Breast epithelium (tissue), 4 donors: Measurements from ENCODE around the gene CPT1C. TPM values are rescaled to one million over a fixed set of nuclear protein-coding genes. Genes with fewer than 3 reads are reported as not detected.
A peak's percentile ranks its signal among the peaks of the same experiment; 100 is the strongest.

Experiments
- DNase-seq, 2 donors: peaks; one replicate each; pipeline ENCODE4 v3.0.0-alpha.2; 2019; ENCODE audit warnings: low spot score in 2 of 2
- H3K27ac ChIP-seq, 2 donors: fragments of 200-600 bp; sonication (generic) in 1 of 2; one replicate each; pipeline ENCODE4 v1.5.1; 2016 to 2019; ENCODE audit warnings: mild to moderate bottlenecking in 1 of 2
- H3K27me3 ChIP-seq, 2 donors: fragments of 200-600 bp; sonication (generic) in 1 of 2; one replicate each; pipeline versions ENCODE4 v1.5.1 to v1.6.0; 2017 to 2019; ENCODE audit warnings: control low read depth in 1 of 2, mild to moderate bottlenecking in 1 of 2
- H3K36me3 ChIP-seq: fragments of 200-600 bp; one replicate; pipeline ENCODE4 v1.5.1; 2019
- H3K4me1 ChIP-seq, 2 donors: fragments of 200-600 bp; sonication (generic); one replicate each; pipeline ENCODE4 v1.5.1; 2016 to 2019; ENCODE audit warnings: control low read depth in 1 of 2
- H3K4me3 ChIP-seq, 3 donors: fragments of 200-600 bp; sonication (generic); 1 replicate in 2 of 3; 2 replicates in 1 of 3; pipeline ENCODE4 v1.5.1; 2016 to 2019; ENCODE audit warnings: mild to moderate bottlenecking in 3 of 3, moderate library complexity in 2 of 3
- H3K9me3 ChIP-seq, 2 donors: fragments of 200-600 bp; sonication (generic) in 1 of 2; one replicate each; pipeline ENCODE4 v1.5.1; 2016 to 2019; ENCODE audit warnings: control low read depth in 1 of 2
- CTCF ChIP-seq, 3 donors: fragments of 450-650 bp; IDR thresholded peaks; one replicate each; pipeline ENCODE4 v1.5.1; 2016 to 2017; ENCODE audit warnings: antibody characterized with exemption in 3 of 3, mild to moderate bottlenecking in 3 of 3, moderate library complexity in 3 of 3
- POLR2A ChIP-seq: fragments of 450-650 bp; IDR thresholded peaks from one replicate; pipeline ENCODE4 v1.6.1; 2016; ENCODE audit warnings: antibody characterized with exemption, mild to moderate bottlenecking, moderate library complexity
- POLR2AphosphoS5 ChIP-seq, 3 donors: sonication (generic); formaldehyde crosslinking; IDR thresholded peaks; one replicate each; pipeline ENCODE4 v1.6.1; 2017; ENCODE audit warnings: antibody characterized with exemption in 3 of 3
- intact Hi-C: fragments of 100-400 bp; cut with DNase I; formaldehyde crosslinking; loops from one replicate; pipeline ENCODE4 v1.15.1; 2023; ENCODE audit warnings: low total_unique reads
- total RNA-seq, 3 donors: library from RNA; depleted of rRNA; stranded (reverse); fragments of >200 nt; gene quantifications; one replicate each; pipeline ENCODE4 v1.1.0, GENCODE V29; 2016

Gene CPT1C
- total RNA-seq, 3 donors from 2014 or later, result 0.80 to 14.4 (median 2.8) TPM

- Histone ChIP-seq H3K4me1 (peaks cover 6 to 7% of the 10 kb centered on the region in 2 donors), H3K27me3 (no peaks in the 10 kb centered on the region), H3K27ac (peak overlapping the region; percentile 88 to 93), H3K4me3 (peak overlapping the region; percentile 70 to 79 (median 77)), H3K36me3 (no peaks in the 10 kb centered on the region), H3K9me3 (no peaks in the 10 kb centered on the region)
- no peak for DNase-seq
- intact Hi-C loops, result loop anchor here (10.0 kb wide), 1 partner anchor 170 kb away; the partner anchor contains the start of gene RPS11
- TF ChIP-seq CTCF (IDR thresholded peaks at IDR 0.05) (no peak), POLR2AphosphoS5 (IDR thresholded peaks at IDR 0.05) (no peak), POLR2A (no peak)
Measured at GRCh38 chr19:49665036-49665350, 25.9 kb upstream of the CPT1C start.

GRCh38 chr19:49665351-49666119, 25.4 kb upstream of the CPT1C start, which contains the start of the genes BCL2L12 and IRF3:
Gene BCL2L12 (plus strand): TSS chr19:49665933. CDS start chr19:49666693, 760 bp downstream.
Gene IRF3 (minus strand): TSS chr19:49665857. CDS start chr19:49664838, 1,019 bp downstream.
- Histone ChIP-seq H3K27me3 (no peaks in the 10 kb centered on the region), H3K4me1 (peaks cover 6 to 7% of the 10 kb centered on the region in 2 donors), H3K4me3 (peak within 1 kb of the TSS; percentile 70 to 79 (median 77)), H3K27ac (peak within 1 kb of the TSS; percentile 88 to 93), H3K36me3 (no peaks in the 10 kb centered on the region), H3K9me3 (no peaks in the 10 kb centered on the region)
- TF ChIP-seq POLR2AphosphoS5 (IDR thresholded peaks at IDR 0.05), result peak; percentile 67 to 85 (median 80)
- TF ChIP-seq POLR2A, result peak; percentile 77
- TF ChIP-seq CTCF (IDR thresholded peaks at IDR 0.05), result no peak
- intact Hi-C loops, result loop anchor here (10.0 kb wide), 1 partner anchor 171 kb away; the partner anchor contains the start of gene RPS11
- peak; percentile 95 to 97 for DNase-seq

GRCh38 chr19:49666120-49666444, 24.8 kb upstream of the CPT1C start:
- H3K27me3 ChIP-seq, result no peaks in the 10 kb centered on the region
- no peak for TF ChIP-seq POLR2AphosphoS5 (IDR thresholded peaks at IDR 0.05)
- TF ChIP-seq POLR2A, result no peak
- TF ChIP-seq CTCF (IDR thresholded peaks at IDR 0.05), result no peak
- intact Hi-C loops, result loop anchor here (10.0 kb wide), 1 partner anchor 171 kb away; the partner anchor contains the start of gene RPS11
- peak overlapping the region; percentile 88 to 93 for H3K27ac ChIP-seq
- no peak for DNase-seq
- H3K4me3 ChIP-seq, result peak overlapping the region; percentile 70 to 79 (median 77)
- no peaks in the 10 kb centered on the region for H3K36me3 ChIP-seq
- no peaks in the 10 kb centered on the region for H3K9me3 ChIP-seq
- H3K4me1 ChIP-seq, result peaks cover 6 to 7% of the 10 kb centered on the region in 2 donors

- Histone ChIP-seq H3K27ac (no peak overlapping the region), H3K9me3 (no peaks in the 10 kb centered on the region), H3K27me3 (no peaks in the 10 kb centered on the region), H3K4me3 (no peak overlapping the region), H3K36me3 (no peaks in the 10 kb centered on the region), H3K4me1 (peaks cover 7 to 10% of the 10 kb centered on the region in 2 donors)
- TF ChIP-seq POLR2A (no peak), POLR2AphosphoS5 (IDR thresholded peaks at IDR 0.05) (no peak), CTCF (IDR thresholded peaks at IDR 0.05) (no peak)
- intact Hi-C loops, result loop anchor here (10.0 kb wide), 1 partner anchor 173 kb away; the partner anchor contains the start of gene RPS11
- no peak for DNase-seq
Measured at GRCh38 chr19:49667473-49667872, 23.4 kb upstream of the CPT1C start.

GRCh38 chr19:49669516-49669915, 21.4 kb upstream of the CPT1C start:
- TF ChIP-seq CTCF (IDR thresholded peaks at IDR 0.05) (no peak), POLR2A (no peak), POLR2AphosphoS5 (IDR thresholded peaks at IDR 0.05) (no peak)
- H3K27ac ChIP-seq, result no peak overlapping the region
- no peak for DNase-seq
- H3K36me3 ChIP-seq, result no peaks in the 10 kb centered on the region
- H3K9me3 ChIP-seq, result no peaks in the 10 kb centered on the region
- H3K4me3 ChIP-seq, result no peak overlapping the region
- intact Hi-C loops, result loop anchor here (10.0 kb wide), 1 partner anchor 175 kb away; the partner anchor contains the start of gene RPS11
- H3K4me1 ChIP-seq, result peaks cover 4 to 10% of the 10 kb centered on the region in 2 donors
- H3K27me3 ChIP-seq, result no peaks in the 10 kb centered on the region
